MM.1S (cell line): ENCODE measurements around the gene GCC2.

Experiments
- DNase-seq: peaks from one replicate; pipeline ENCODE4 v3.0.0-alpha.2; 2015
- H2AFZ ChIP-seq: fragments of 300-600 bp; sonication (generic); 2 replicates; pipeline ENCODE4 v1.6.0; 2016; ENCODE audit warnings: antibody characterized with exemption, low read length
- H3F3A ChIP-seq: fragments of 300-600 bp; sonication (generic); 2 replicates; pipeline ENCODE4 v1.6.1; 2016; ENCODE audit warnings: mild to moderate bottlenecking, antibody characterized with exemption, low read length, moderate library complexity, mixed read lengths; ENCODE audit not compliant: insufficient read depth
- H3K27ac ChIP-seq: fragments of 300-600 bp; sonication (generic); 2 replicates; pipeline ENCODE4 v1.5.1; 2016; ENCODE audit warnings: mild to moderate bottlenecking, low read length
- H3K27me3 ChIP-seq: fragments of 300-600 bp; sonication (generic); replicated peaks from 2 replicates; pipeline ENCODE4 v1.6.0; 2016; ENCODE audit warnings: low read length; ENCODE audit not compliant: insufficient read depth
- H3K36me3 ChIP-seq: fragments of 300-600 bp; sonication (generic); replicated peaks from 2 replicates; pipeline ENCODE4 v1.6.1; 2016; ENCODE audit warnings: mild to moderate bottlenecking, low read length, mixed read lengths; ENCODE audit not compliant: insufficient read depth
- H3K4me1 ChIP-seq: fragments of 300-600 bp; sonication (generic); 2 replicates; pipeline ENCODE4 v1.6.1; 2016; ENCODE audit warnings: low read length, mixed read lengths
- H3K4me2 ChIP-seq: fragments of 300-600 bp; sonication (generic); 2 replicates; pipeline ENCODE4 v1.6.0; 2016; ENCODE audit warnings: low read depth, low read length
- H3K4me3 ChIP-seq: fragments of 300-600 bp; sonication (generic); 2 replicates; pipeline ENCODE4 v1.5.1; 2016; ENCODE audit warnings: low read length, mixed read lengths
- H3K79me2 ChIP-seq: fragments of 300-600 bp; sonication (generic); 2 replicates; pipeline ENCODE4 v1.6.1; 2016; ENCODE audit warnings: mixed run types, low read length, mixed read lengths
- H3K9ac ChIP-seq: fragments of 300-600 bp; sonication (generic); 2 replicates; pipeline ENCODE4 v1.6.1; 2016; ENCODE audit warnings: low read length, mixed read lengths
- H3K9me2 ChIP-seq: fragments of 300-600 bp; sonication (generic); replicated peaks from 2 replicates; pipeline ENCODE4 v1.6.1; 2016; ENCODE audit warnings: mild to moderate bottlenecking, low read length, mixed read lengths; ENCODE audit not compliant: insufficient read depth
- H3K9me3 ChIP-seq: fragments of 300-600 bp; sonication (generic); replicated peaks from 2 replicates; pipeline ENCODE4 v1.6.1; 2016; ENCODE audit warnings: mild to moderate bottlenecking, low read length, mixed read lengths; ENCODE audit not compliant: insufficient read depth
- H4K20me1 ChIP-seq: fragments of 300-600 bp; sonication (generic); 2 replicates; pipeline ENCODE4 v1.6.1; 2016; ENCODE audit warnings: mild to moderate bottlenecking, low read length, moderate library complexity, mixed read lengths; ENCODE audit not compliant: insufficient read depth
- EZH2 ChIP-seq: fragments of 300-600 bp; sonication (generic); optimal IDR thresholded peaks from 2 replicates; pipeline ENCODE3; 2017; ENCODE audit warnings: low read depth, mild to moderate bottlenecking, antibody characterized with exemption, low read length, mixed read lengths
- EZH2phosphoT487 ChIP-seq: fragments of 300-600 bp; sonication (generic); IDR thresholded peaks from 2 replicates; pipeline ENCODE4 v1.6.1; 2018; ENCODE audit warnings: antibody characterized with exemption, low read length
- TF ChIP-seq, protein P1 (sequence below): fragments of 300-600 bp; sonication (generic); IDR thresholded peaks from 2 replicates; pipeline ENCODE4 v1.5.1; 2016; ENCODE audit warnings: antibody characterized with exemption, low read length, mixed read lengths

Gene GCC2

DNA sequence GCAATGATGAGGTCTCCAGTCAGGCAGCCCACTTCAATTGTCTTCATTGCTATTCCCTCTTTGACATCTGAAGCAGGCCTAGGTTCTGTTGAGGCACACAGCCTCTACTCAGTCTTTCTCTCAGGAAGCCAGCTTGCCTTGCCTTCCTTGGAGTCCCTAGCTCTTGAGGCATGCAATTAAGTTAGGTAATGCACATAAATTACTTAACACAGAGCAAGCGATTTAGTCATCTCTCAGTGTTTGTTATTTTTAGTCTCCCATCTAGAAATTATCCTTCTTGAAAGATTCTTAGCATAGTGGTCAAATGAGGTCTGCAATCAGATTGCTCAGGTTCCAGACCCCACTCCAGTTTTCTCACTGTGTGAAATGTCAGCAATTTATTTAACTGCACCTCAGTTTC lies 39.2 kb upstream of the GCC2 start:
- Histone ChIP-seq H3K4me2 (no peak overlapping the region), H3K27ac (no peak overlapping the region), H3K27me3 (no peaks in the 10 kb centered on the region), H3K9me3 (no peaks in the 10 kb centered on the region), H3F3A (no peaks in the 10 kb centered on the region), H3K9me2 (no peaks in the 10 kb centered on the region), H3K4me1 (no peaks in the 10 kb centered on the region), H2AFZ (no peak overlapping the region), H3K79me2 (no peaks in the 10 kb centered on the region), H3K9ac (no peak overlapping the region), H3K36me3 (no peaks in the 10 kb centered on the region), H4K20me1 (no peaks in the 10 kb centered on the region), H3K4me3 (no peak overlapping the region)
- no peak for DNase-seq
- TF ChIP-seq, protein P1, sequence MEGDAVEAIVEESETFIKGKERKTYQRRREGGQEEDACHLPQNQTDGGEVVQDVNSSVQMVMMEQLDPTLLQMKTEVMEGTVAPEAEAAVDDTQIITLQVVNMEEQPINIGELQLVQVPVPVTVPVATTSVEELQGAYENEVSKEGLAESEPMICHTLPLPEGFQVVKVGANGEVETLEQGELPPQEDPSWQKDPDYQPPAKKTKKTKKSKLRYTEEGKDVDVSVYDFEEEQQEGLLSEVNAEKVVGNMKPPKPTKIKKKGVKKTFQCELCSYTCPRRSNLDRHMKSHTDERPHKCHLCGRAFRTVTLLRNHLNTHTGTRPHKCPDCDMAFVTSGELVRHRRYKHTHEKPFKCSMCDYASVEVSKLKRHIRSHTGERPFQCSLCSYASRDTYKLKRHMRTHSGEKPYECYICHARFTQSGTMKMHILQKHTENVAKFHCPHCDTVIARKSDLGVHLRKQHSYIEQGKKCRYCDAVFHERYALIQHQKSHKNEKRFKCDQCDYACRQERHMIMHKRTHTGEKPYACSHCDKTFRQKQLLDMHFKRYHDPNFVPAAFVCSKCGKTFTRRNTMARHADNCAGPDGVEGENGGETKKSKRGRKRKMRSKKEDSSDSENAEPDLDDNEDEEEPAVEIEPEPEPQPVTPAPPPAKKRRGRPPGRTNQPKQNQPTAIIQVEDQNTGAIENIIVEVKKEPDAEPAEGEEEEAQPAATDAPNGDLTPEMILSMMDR: no peak
- TF ChIP-seq EZH2phosphoT487 (no peak), EZH2 (no peak)

- H3K9me2 ChIP-seq: no peaks in the 10 kb centered on the region
- no peaks in the 10 kb centered on the region for H3F3A ChIP-seq
- no peaks in the 10 kb centered on the region for H3K27me3 ChIP-seq
- no peaks in the 10 kb centered on the region for H3K9me3 ChIP-seq
- H3K79me2 ChIP-seq: no peaks in the 10 kb centered on the region
- no peak for DNase-seq
- no peak overlapping the region for H3K4me2 ChIP-seq
- H3K4me3 ChIP-seq: no peak overlapping the region
- TF ChIP-seq EZH2 (no peak), EZH2phosphoT487 (no peak)
- TF ChIP-seq, protein P1: no peak
- no peak overlapping the region for H3K9ac ChIP-seq
- no peaks in the 10 kb centered on the region for H3K36me3 ChIP-seq
- H2AFZ ChIP-seq: no peak overlapping the region
- no peaks in the 10 kb centered on the region for H3K4me1 ChIP-seq
- H3K27ac ChIP-seq: no peak overlapping the region
- H4K20me1 ChIP-seq: no peaks in the 10 kb centered on the region
These were observed 35.9 kb upstream of the GCC2 start for GRCh38 chr2:108412995-108413710.

- H3K4me2 ChIP-seq: no peak overlapping the region
- H3K79me2 ChIP-seq: no peaks in the 10 kb centered on the region
- no peak overlapping the region for H3K27ac ChIP-seq
- H2AFZ ChIP-seq: no peak overlapping the region
- no peak overlapping the region for H3K4me3 ChIP-seq
- no peaks in the 10 kb centered on the region for H3K4me1 ChIP-seq
- H3K9ac ChIP-seq: no peak overlapping the region
- no peaks in the 10 kb centered on the region for H3K9me2 ChIP-seq
- no peaks in the 10 kb centered on the region for H3F3A ChIP-seq
- no peak for DNase-seq
- TF ChIP-seq EZH2phosphoT487 (no peak), EZH2 (no peak)
- TF ChIP-seq, protein P1: no peak
- no peaks in the 10 kb centered on the region for H3K27me3 ChIP-seq
- no peaks in the 10 kb centered on the region for H3K9me3 ChIP-seq
- no peaks in the 10 kb centered on the region for H3K36me3 ChIP-seq
- no peaks in the 10 kb centered on the region for H4K20me1 ChIP-seq
These were observed 35.3 kb upstream of the GCC2 start for GRCh38 chr2:108413711-108414095.
